22Rv1 (cell line): ENCODE measurements around the gene RHAG.

Experiments
- ZFX ChIP-seq: fragments of 450-650 bp; IDR thresholded peaks from 2 replicates; pipeline ENCODE4 v1.6.1; 2017; ENCODE audit warnings: antibody characterized with exemption, borderline replicate concordance
- TF ChIP-seq, protein P1 (sequence below): fragments of 450-650 bp; IDR thresholded peaks from 2 replicates; pipeline ENCODE4 v1.5.1; 2017; ENCODE audit warnings: mild to moderate bottlenecking

DNA sequence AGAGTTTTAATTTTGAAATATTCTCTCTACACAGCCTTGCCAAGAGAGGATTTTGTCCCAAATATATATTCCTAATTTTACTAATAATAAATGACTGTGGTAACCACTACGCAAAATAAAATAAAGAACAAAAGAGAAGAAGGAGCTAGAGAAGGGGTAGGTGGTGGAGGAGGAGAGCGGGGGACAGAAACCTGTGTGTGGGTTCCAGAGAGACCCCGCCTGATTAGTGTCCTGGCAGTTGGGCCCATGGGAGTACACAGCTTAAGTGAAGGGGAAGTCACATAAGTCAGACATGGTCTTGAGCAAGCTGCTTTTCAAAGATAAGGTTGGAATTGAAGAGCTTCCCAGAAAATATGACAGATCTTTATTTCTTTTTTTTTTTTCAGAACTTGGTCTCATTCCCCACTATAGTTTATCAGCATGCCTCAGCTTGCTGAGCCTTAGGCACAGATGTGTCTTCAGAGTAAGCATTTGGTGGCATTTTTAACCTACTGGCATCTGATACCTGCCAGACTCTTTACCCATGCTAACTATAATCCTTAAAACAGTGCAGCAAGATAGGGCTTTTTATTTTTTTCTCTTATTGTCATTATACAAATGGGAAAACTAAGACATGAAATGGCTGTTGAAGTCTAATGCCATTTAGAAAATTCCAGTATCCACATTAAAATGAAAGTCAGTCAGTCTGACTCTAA lies 9.6 kb upstream of the RHAG start:
- TF ChIP-seq, protein P1, sequence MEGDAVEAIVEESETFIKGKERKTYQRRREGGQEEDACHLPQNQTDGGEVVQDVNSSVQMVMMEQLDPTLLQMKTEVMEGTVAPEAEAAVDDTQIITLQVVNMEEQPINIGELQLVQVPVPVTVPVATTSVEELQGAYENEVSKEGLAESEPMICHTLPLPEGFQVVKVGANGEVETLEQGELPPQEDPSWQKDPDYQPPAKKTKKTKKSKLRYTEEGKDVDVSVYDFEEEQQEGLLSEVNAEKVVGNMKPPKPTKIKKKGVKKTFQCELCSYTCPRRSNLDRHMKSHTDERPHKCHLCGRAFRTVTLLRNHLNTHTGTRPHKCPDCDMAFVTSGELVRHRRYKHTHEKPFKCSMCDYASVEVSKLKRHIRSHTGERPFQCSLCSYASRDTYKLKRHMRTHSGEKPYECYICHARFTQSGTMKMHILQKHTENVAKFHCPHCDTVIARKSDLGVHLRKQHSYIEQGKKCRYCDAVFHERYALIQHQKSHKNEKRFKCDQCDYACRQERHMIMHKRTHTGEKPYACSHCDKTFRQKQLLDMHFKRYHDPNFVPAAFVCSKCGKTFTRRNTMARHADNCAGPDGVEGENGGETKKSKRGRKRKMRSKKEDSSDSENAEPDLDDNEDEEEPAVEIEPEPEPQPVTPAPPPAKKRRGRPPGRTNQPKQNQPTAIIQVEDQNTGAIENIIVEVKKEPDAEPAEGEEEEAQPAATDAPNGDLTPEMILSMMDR, result no peak
- TF ChIP-seq ZFX, result no peak
